ENCODE results near the gene NHSL2. TPM values are rescaled to one million over a fixed set of nuclear protein-coding genes. Genes with fewer than 3 reads are reported as not detected.

The NHSL2 gene
- total RNA-seq, 2 donors from 2014 or later, result 1.0 to 4.1 TPM

- no peak overlapping the region for H3K9ac ChIP-seq (ENCODE audit: low read depth in 2 of 2, low read length in 2 of 2)
- intact Hi-C loops (cut with DNase I), result no loop called here
- H3K27ac ChIP-seq, result no peak overlapping the region
- H3K9me3 ChIP-seq, result no peaks in the 10 kb centered on the region
- no peak for TF ChIP-seq CTCF (IDR thresholded peaks at IDR 0.05)
- H3K4me3 ChIP-seq, result no peak overlapping the region
- no peaks in the 10 kb centered on the region for H3K36me3 ChIP-seq
- H3K27me3 ChIP-seq, result peaks cover 7% of the 10 kb centered on the region
- DNase-seq, result no peak
- H3K4me1 ChIP-seq, result no peaks in the 10 kb centered on the region
Measured at GRCh38 chrX:72073633-72074032, 163.0 kb downstream of the NHSL2 start.

- H3K4me1 ChIP-seq, result no peaks in the 10 kb centered on the region
- TF ChIP-seq CTCF (IDR thresholded peaks at IDR 0.05), result no peak
- no peaks in the 10 kb centered on the region for H3K36me3 ChIP-seq
- H3K27me3 ChIP-seq, result no peaks in the 10 kb centered on the region
- no peak overlapping the region for H3K4me3 ChIP-seq
- H3K9ac ChIP-seq (ENCODE audit: low read depth in 2 of 2, low read length in 2 of 2), result no peak overlapping the region
- H3K9me3 ChIP-seq, result no peaks in the 10 kb centered on the region
- no peak for DNase-seq
- no peak overlapping the region for H3K27ac ChIP-seq
- intact Hi-C loops (cut with DNase I), result no loop called here
Measured at GRCh38 chrX:72078411-72078810, 167.8 kb downstream of the NHSL2 start.

- no peaks in the 10 kb centered on the region for H3K4me1 ChIP-seq
- TF ChIP-seq CTCF (IDR thresholded peaks at IDR 0.05), result no peak
- intact Hi-C loops (cut with DNase I), result no loop called here
- H3K9ac ChIP-seq (ENCODE audit: low read depth in 2 of 2, low read length in 2 of 2), result no peak overlapping the region
- H3K36me3 ChIP-seq, result no peaks in the 10 kb centered on the region
- H3K27me3 ChIP-seq, result no peaks in the 10 kb centered on the region
- no peak overlapping the region for H3K27ac ChIP-seq
- no peaks in the 10 kb centered on the region for H3K9me3 ChIP-seq
- no peak for DNase-seq
- H3K4me3 ChIP-seq, result no peak overlapping the region
Measured at GRCh38 chrX:72079607-72080006, 169.0 kb downstream of the NHSL2 start.

GRCh38 chrX:72080150-72080549, 169.5 kb downstream of the NHSL2 start:
- no peak for DNase-seq
- no peaks in the 10 kb centered on the region for H3K4me1 ChIP-seq
- no peak overlapping the region for H3K9ac ChIP-seq (ENCODE audit: low read depth in 2 of 2, low read length in 2 of 2)
- no peaks in the 10 kb centered on the region for H3K36me3 ChIP-seq
- H3K27ac ChIP-seq, result no peak overlapping the region
- intact Hi-C loops (cut with DNase I), result no loop called here
- no peaks in the 10 kb centered on the region for H3K9me3 ChIP-seq
- no peaks in the 10 kb centered on the region for H3K27me3 ChIP-seq
- TF ChIP-seq CTCF (IDR thresholded peaks at IDR 0.05), result no peak
- H3K4me3 ChIP-seq, result no peak overlapping the region

GRCh38 chrX:72080800-72081199, 170.2 kb downstream of the NHSL2 start:
- no peaks in the 10 kb centered on the region for H3K9me3 ChIP-seq
- intact Hi-C loops (cut with DNase I), result no loop called here

More at GRCh38 chrX:72080800-72081199, 170.2 kb downstream of the NHSL2 start:
- TF ChIP-seq CTCF (IDR thresholded peaks at IDR 0.05), result no peak
- no peak for DNase-seq
- no peak overlapping the region for H3K4me3 ChIP-seq
- H3K27ac ChIP-seq, result no peak overlapping the region
- H3K4me1 ChIP-seq, result no peaks in the 10 kb centered on the region
- no peaks in the 10 kb centered on the region for H3K36me3 ChIP-seq
- no peak overlapping the region for H3K9ac ChIP-seq (ENCODE audit: low read depth in 2 of 2, low read length in 2 of 2)
- H3K27me3 ChIP-seq, result no peaks in the 10 kb centered on the region
